Stimulated activated CD4-positive, alpha-beta T cell treated with anti-CD3 and anti-CD28 coated beads, Interleukin-4, amount 100 ng/mL, for 48 hours (primary cell): ENCODE results near the gene BHLHA9.

Experiments used
- DNase-seq, 2 donors: peaks; one replicate each; pipeline ENCODE4 v3.0.0-alpha.2; 2020; ENCODE audit warnings: low read depth in 2 of 2

Gene BHLHA9

DNA sequence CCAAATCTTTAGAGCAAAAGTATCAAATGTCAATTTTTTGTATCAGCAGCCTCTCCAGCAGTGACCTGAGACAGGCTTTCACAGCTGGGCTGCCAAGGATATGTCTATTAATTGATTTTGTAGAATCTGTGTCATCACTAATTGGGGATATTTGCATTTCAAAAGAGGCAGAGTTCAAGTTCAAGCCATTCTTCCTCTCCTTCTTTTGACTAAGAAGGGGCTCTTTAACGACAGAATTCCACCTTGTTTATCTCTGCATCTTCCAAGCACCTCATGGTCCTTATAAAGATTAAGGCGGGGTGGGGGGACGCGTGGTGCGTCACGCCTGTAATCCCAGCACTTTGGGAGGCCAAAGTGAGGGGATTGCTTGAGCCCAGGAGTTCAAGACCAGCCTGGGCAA is 15.2 kb upstream of the BHLHA9 start:
- DNase-seq, result no peak

DNA sequence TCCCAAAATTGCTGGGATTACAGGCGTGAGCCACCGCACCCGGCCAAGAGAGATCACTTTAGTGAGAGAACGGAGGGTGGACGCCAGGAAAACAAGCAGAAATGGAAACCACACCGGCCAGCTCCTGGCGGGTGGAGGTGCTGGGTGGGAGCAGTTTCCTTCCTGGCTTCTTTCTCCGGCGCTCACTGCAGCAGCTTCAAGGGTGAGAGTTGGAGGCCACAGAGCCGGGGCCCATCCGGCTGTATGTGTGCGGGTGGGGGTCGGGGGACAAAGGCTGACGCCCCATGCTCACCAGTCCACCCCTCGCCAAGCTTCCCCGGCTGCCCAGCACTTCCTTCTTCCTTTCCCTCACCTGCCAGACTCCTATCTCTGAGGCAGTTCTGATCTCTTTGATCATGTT is 13.5 kb upstream of the BHLHA9 start:
- no peak for DNase-seq

DNA sequence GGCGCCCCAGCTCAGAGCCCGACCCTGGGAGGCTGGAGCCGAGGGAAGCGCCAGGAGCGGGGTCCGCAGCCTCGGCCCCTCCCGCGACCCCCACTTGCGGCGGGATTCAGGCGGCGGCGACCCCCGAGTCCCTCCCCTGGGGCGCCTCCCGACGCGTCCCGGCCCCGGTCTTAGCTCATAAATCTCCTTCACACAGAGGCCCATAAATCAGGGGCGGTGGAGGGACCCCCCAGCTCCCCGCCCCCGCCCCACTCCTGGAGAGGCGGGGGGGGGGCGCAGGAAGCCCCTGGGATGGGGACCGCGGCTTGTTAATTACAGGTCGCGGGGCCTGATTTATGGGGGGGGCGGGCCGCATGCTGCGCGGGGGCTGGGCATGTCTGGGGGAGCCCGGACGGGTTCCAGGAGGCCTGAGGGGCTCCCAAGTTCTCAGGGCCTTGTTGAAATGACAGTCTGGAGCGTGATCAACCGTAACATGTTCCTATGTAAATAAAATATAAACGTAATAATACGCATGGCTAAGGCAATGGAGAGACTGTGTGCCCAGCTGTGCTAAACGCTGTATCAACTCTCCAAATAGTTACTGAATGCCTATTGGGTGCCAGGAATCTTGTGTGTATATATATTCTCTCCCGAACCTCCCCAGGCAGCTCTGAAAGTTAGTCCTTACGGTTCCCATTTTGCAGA is 10.0 kb upstream of the BHLHA9 start:
- DNase-seq, result no peak

DNA sequence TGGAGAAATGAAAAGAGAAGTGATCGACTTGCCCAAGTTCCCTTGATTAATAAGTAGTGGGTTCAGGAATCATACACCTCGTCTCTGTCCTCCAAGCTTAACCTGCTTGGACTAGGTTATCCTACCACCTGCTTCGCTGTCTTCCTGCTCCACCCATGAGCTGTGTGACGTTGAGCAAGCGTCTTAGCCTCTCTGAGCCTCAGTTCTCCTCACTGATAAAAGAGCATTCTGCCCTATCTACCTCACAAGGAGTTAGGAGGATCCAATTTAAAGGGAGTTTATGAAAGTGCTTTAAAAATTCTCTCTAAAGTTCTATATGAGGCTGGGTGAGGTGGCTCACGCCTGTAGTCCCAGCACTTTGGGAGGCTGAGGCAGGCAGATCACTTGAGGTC is 9.5 kb upstream of the BHLHA9 start:
- DNase-seq, result no peak

DNA sequence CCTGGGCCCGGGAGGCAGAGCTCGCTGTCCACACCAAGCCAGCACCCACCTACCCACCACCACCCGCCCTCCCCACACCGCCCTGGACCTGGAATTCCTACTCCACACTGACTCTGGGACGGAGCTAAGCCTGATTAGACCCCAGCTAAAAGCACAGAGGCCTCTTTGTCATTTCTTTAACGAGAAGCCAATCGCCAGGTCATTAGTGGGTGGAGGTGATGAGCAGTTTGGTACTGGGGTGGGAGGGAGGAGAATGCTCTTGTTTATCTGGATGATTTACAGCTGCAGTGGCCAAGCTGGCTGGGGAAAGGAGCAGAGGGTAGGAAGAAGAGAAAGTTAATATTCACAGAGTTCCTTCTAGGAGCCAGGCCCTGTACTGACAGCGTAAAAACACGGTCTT is 6.0 kb upstream of the BHLHA9 start:
- no peak for DNase-seq

DNA sequence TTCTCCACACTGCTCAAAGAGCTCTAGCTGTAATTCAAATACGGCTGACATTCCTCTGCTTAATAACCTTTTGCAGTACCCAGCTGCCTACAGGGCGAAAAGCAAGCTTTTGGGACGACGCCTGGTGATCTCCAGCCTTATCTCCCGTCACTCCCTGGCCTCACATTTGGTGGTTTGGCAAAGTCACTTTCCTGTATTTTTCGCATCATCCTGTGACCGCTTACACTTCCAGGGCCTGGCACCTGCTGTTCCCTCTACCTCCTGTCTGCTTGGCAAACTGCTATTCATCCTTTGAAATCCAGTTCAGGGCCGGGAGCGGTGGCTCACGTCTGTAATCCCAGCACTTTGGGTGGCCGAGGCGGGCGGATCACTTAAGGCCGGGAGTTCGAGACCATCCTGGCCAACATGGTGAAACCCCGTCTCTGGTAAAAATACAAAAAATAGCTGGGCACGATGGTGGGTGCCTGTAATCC is 2.7 kb upstream of the BHLHA9 start:
- no peak for DNase-seq

DNA sequence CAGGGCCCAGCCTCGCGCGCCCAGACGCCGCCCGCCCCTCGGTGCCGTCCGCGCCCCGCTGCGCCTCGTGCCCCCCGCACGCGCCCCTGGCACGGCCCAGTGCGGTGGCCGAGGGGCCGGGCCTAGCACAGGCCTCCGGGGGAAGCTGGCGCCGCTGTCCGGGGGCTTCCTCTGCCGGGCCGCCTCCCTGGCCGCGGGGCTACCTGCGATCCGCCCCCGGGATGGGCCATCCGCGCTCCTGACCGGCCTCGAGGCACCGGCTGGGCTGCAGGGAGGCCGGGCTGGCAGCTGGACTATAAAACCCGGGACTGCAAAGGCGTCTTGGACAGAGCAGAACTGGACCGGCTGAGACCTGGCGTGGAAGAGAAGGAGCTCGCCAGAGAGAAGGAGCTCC is 783 bp downstream of the BHLHA9 start:
- DNase-seq, result no peak

DNA sequence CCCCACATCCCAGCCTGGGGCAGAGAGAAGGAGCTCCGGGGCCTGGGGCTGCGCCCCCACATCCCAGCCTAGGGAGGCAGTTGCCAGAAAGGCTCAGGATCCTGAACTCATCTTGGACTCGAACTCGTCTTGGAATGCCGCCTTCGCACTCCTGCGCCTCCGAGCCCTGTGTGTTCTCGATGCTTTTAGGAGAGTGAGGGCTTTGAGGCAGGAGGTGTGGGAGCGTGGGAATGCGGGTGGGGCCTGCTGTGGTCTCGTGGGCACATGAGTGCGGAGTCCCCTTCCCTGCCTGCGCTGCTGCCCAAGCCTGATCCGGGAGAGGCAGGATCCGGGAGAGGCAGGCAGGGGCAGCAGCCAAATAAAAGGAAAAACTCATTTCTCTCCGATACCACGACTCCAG is 1.2 kb downstream of the BHLHA9 start:
- DNase-seq, result no peak

DNA sequence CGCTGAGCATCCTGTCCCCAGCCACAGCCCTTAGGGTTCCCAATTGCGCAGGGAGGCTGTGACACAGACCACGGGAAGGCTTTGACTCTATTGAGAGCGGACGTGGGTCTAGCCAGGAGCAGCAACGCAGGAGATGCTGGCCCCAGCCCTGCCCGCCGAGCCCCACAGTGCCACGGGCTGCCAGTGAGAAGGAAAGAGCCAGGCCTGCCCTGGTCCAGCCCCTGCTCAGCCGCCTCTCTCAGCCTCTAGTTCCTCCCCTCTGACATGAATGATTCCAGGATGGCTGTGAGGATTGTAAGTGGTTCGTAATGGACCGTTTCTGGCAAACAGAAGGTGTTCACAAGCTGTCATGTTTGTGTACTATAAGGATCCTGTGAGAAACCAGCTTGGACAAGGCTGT is 2.5 kb downstream of the BHLHA9 start:
- no peak for DNase-seq

DNA sequence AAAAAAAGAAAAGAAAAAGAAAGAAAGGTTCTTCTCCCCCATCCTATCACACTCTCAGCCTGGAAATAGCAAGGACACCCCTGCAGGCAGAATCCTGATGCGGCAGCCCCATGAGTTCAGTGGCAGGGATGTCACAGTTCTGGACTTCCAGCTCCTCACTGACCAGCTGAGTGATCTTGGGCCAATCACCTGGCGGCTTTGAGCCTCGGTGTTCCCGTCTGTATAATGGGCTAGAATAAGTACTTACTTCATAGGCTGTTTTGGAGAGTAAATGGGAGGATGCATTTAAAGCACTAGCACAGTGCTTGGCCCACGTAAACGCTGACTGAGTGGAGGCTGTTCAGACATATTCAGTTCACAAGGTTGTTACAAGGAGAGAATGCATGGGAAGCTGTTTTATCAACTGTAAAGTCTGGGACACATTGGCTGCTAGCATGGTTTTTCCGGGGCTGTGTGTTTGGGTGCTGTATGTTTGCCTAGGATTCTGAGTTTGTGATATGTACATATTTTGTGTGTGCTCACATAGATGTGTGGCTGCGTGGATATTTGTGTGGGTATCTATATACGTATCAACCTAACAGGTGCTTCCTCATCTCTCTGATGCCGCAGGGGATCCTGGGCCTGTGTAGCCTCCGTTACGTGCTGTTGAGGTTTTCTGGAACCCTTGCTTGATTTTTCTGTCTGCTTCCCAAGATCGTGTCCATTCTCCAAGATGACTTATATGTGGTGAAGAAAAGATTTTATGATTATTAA is 3.4 kb downstream of the BHLHA9 start:
- DNase-seq, result no peak

DNA sequence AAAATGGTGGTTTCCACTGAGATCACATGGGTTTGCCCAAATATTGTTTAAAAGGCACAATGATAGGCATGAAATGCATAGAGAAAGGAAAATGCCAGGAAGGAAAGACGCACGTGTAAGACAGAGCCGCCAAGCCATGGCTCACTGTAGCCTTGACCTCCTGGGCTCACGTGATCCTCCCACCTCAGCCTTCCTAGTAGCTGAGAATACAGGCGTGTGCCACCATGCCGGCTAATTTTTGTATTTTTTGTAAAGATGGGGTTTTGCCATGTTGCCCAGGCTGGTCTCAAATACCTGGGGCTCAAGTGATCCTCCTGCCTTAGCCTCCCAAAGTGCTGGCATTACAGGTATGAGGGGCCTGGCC is 4.0 kb downstream of the BHLHA9 start:
- no peak for DNase-seq

DNA sequence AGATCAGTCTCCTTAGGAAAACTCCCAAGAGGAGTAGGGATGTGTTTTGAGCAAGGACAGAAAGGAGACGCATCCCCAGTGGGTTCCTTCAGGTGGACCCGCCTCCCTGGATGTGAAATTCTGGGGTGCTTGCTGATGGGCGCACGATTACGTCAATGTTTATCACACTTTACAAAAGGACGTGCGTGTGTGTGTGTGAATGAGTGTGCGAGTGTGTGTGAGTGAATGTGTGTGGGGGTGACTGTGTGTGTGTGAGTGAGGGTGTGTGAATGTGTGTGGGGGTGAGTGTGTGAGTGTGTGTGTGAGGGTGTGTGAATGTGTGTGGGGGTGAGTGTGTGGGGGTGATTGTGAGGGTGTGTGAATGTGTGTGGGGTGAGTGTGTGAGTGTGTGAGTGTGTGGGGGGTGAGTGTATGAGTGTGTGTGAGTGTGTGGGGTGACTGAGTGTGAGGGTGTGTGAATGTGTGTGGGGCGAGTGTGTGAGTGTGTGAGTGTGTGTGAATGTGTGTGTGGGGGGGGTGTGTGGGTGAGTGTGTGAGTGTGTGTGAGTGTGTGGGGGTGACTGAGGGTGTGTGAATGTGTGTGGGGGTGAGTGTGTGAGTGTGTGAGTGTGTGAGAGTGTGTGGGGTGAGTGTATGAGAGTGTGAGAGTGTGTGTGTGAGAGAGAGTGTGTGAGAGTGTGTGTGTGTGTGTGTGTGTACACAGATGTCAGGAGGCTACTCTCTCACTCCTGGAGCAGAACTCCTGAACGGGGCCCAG is 5.1 kb downstream of the BHLHA9 start:
- no peak for DNase-seq

DNA sequence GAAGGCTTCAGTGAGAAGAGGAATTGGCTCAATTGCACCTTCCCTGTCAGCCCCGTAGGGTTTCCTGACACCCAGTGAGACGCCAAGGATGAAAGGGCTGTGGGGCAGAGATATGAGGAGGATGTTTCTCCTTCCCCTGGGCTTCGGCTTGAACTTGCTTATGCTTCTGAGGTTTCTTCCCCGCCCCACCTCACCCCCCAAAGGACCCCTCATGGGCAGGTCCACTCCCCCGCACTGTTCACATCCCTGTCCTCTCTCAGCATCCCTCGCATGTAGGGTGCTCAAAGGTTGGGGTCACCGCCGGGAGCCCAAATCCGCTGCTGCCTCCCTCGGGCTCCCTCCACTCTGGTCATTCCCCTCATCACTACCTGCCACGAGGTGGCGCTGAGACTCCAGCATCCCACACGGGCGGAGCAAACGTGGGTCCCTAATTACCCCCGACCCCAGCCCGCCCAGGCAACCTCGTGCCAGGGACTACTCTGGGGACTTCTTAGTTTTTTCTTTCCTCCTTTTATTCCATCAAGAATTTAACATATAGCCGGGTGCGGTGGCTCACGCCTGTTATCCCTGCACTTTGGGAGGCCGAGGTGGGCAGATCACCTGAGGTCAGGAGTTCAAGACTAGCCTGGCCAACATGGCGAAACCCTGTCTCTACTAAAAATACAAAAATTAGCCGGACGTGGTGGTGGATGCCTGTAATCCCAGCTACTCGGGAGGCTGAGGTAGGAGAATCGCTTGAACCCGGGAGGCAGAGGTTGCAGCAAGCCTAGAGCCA is 5.9 kb downstream of the BHLHA9 start:
- peak; percentile 61 to 72 for DNase-seq

DNA sequence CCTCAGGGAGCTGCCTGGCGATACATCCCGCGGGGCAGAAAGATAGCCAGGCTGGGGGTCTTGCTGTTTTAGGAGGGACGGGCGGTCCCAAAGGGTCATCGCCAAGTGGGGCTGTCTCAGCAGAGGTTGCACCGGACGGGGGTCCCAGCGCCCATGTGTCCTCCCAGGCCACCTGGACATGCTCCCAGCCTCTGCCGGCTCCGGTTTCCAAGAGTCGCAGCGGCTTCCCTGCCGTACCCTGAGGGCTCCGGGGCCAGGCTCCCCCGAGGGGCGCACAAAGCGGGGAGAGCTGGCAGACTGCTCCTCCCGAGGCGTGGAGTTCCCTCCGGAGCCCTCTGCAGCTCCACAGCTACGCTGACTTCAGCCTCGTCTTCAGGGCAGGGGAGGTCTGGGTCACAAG is 10.4 kb downstream of the BHLHA9 start:
- no peak for DNase-seq

DNA sequence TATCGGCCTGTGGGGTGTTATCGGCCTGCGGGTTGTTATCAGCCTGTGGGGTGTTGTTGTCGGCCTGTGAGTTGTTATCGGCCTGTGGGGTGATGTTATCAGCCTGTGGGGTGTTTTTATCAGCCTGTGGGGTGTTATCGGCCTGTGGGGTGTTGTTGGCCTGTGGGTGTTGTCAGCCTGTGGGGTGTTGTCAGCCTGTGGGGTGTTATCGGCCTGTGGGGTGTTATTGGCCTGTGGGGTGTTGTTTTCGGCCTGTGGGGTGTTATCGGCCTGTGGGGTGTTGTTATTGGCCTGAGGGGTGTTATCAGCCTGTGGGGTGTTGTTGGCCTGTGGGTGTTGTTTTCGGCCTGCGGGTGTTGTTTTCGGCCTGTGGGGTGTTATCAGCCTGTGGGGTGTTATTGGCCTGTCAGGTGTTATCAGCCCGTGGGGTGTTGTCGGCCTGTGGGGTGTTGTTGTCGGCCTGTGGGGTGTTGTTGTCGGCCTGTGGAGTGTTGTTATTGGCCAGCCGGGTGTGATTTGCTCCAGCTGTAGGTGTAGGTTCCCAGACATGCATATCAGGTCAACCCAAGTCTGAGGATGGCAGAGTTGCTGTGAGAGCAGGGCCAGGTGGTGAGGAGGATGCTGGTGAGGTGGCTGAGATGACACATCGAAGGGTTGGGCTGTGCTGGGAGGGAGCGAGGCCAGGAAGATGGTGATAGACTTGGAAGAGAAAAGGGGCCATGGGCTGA is 16.3 kb downstream of the BHLHA9 start:
- DNase-seq, result no peak

DNA sequence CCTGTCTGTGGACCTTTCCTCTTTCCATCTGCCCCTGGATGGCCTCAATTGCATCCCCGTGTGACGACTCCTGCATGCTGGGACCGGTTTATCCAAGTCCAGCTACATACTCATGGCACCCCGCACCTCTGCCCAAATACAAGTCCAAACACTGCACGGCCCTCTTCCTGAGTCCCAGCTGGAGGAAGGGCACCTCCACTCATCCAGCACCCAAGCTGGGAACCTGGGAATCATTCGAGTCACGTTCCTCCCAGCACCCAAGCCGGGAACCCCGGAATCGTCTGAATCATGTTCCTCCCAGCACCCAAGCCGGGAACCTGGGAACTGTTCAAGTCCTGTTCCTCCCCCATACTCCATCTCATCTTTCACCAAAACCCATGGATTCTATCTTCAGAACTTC is 19.5 kb downstream of the BHLHA9 start:
- no peak for DNase-seq

DNA sequence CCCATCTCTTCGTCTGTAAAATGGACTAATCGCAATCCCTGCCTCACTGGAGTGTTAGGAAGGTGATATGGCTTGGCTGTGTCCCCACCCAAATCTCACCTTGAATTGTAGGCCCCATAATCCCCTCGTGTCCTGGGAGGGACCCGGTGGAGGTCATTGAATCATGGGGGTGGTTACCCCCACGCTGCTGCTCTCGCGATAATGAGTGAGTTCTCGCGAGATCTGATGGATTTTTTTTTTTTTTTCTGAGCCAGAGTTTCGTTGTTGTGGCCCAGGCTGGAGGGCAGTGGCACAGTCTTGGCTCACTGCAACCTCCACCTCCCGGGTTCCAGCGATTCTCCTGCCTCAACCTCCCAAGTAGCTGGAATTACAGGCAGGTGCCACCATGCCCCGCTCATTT is 20.4 kb downstream of the BHLHA9 start:
- no peak for DNase-seq

DNA sequence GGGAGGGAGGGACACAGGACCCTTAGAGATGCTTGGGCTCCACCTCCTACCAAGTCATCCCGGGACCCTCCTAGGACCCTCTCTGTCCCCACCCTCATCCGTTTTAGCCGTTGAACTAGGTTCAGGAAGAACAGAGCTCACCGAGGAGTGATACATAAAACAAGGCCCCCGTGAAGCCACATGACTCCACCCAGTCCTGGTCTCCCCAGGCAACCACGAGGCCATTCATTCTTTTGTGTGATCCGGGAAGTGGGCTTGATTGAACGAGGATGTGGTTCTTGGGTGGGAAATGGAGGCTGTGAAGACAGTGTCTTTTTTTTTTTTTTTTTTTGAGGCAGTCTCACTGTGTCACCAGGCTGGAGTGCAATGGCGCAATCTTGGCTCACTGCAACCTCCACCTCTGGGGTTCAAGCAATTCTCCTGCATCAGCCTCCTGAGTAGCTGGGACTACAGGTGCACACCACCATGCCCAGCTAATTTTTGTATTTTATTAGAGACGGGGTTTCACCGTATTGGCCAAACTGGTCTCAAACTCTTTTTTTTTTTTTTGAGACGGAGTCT is 24.0 kb downstream of the BHLHA9 start:
- DNase-seq, result peak; percentile 18 to 22

DNA sequence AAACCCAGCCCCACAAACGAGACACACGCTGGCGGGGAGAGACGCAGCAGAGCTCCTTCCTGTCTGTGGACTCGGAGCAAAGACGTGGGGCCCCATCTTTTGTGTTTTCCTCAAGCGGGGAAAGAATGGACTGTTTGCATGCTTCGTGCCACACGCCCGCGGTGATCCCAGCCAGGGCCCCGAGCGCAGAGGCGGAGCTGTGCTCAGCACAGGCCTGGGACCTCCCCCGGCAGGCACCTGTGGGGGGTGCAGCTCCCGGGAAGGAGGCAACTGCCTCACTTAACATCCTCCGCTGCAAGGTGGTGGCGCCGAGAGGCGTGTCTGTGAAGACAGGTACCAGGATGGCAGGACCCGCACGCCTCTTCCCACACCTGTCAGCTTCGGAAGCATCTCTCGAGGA is 28.4 kb downstream of the BHLHA9 start:
- DNase-seq, result peak in 1 of 2 donors; percentile 13

DNA sequence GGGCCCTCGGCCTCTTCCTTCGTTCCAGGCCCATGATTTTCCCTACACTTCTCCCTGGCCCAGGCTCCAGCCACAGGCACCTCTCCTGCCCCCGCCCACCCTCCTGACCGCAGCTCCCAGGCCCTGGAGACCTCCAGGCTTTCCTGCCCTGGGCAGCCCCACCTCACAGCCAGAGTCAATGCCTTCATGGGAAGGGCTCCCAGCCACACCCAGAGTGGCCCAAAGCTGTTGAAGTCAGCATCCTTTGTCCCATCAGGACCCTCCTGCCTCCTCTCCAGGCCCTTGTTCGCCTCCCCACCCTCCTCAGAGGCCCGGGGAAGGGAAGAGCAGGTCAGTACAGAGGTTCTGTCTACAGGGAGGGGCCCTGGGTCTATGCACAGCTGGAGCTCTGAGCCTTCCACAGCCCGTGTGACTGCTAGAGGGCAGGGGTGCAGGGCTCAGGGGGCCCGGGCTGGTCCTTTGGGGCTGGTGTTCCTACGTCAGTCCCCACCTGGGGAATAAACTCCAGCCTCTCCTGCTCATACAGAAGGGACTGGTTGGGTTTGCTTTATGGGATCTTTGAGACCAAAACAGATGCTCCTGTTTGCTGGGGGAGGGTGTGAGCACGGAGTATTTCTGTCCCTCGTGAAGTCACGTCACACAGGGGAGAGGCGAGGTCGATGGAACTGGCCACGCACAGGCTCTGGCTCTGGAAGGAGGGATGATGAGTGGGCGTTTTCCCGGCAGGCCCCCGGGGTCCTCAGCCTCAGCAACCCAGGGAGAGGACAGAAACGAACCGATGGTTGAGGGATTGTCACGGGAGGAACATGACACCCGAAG is 29.5 kb downstream of the BHLHA9 start:
- DNase-seq, result no peak
